Prostate gland (tissue), 2 donors: ENCODE data around the gene CCDC86. TPM values are rescaled to one million over a fixed set of nuclear protein-coding genes. Genes with fewer than 3 reads are reported as not detected.

Source experiments
- DNase-seq: peaks from one replicate; pipeline ENCODE4 v3.0.0-alpha.2; 2019; ENCODE audit warnings: low spot score
- H3K27ac ChIP-seq, 2 donors: fragments of 200-600 bp; sonication (generic); 2 replicates each; pipeline ENCODE4 v1.5.1; 2017 to 2019
- H3K27me3 ChIP-seq: fragments of 200-600 bp; sonication (generic); replicated peaks from 2 replicates; pipeline ENCODE4 v1.5.1; 2019; ENCODE audit not compliant: insufficient read depth
- H3K36me3 ChIP-seq, 2 donors: fragments of 200-600 bp; sonication (generic); 1 replicate in 1 of 2; 2 replicates in 1 of 2; pipeline versions ENCODE4 v1.5.1 to v1.8.1; 2017 to 2019
- H3K4me1 ChIP-seq: fragments of 200-600 bp; sonication (generic); replicated peaks from 2 replicates; pipeline ENCODE4 v1.5.1; 2019
- H3K4me3 ChIP-seq, 2 donors: fragments of 200-600 bp; sonication (generic); 2 replicates each; pipeline ENCODE4 v1.5.1; 2017 to 2019
- H3K9me3 ChIP-seq: fragments of 200-600 bp; sonication (generic); 2 replicates; pipeline ENCODE4 v1.5.1; 2017
- POLR2A ChIP-seq: fragments of 450-650 bp; IDR thresholded peaks from one replicate; pipeline ENCODE4 v1.6.1; 2016; ENCODE audit warnings: antibody characterized with exemption, mild to moderate bottlenecking
- POLR2AphosphoS5 ChIP-seq: sonication (generic); formaldehyde crosslinking; IDR thresholded peaks from one replicate; pipeline ENCODE4 v1.6.1; 2017; ENCODE audit warnings: antibody characterized with exemption
- WGBS: methylation state at CpG from one replicate; pipeline ENCODE4 v1.1.5; 2018; 5-methylcytosine and 5-hydroxymethylcytosine counted together
- intact Hi-C: fragments of 100-400 bp; cut with DNase I; formaldehyde crosslinking; loops from one replicate; pipeline ENCODE4 v1.14.2; 2022
- total RNA-seq, 2 donors: library from RNA; depleted of rRNA; stranded (reverse); fragments of >200 nt; gene quantifications; one replicate each; pipeline ENCODE4 v1.1.0, GENCODE V29; 2016
- TF ChIP-seq, protein P1 (sequence below), 4 experiments: fragments of 200-600 bp in 2 of 4; fragments of 450-650 bp in 2 of 4; sonication (generic) in 2 of 4; IDR thresholded peaks; 1 replicate in 3 of 4; 2 replicates in 1 of 4; pipeline ENCODE4 v1.5.1; 2016 to 2019; ENCODE audit warnings: antibody characterized with exemption in 4 of 4, mild to moderate bottlenecking in 2 of 4, moderate library complexity in 2 of 4

Gene CCDC86
- total RNA-seq, 2 donors from 2014 or later, result 48.7 to 56.7 TPM

GRCh38 chr11:60880643-60881282 lies 38.9 kb downstream of the CCDC86 start:
- no peaks in the 10 kb centered on the region for H3K27me3 ChIP-seq
- DNase-seq, result peak; percentile 75
- no peaks in the 10 kb centered on the region for H3K4me1 ChIP-seq
- H3K36me3 ChIP-seq, result no peaks in the 10 kb centered on the region
- H3K4me3 ChIP-seq, result no peak overlapping the region
- peak overlapping the region; percentile 50 to 65 for H3K27ac ChIP-seq
- TF ChIP-seq POLR2AphosphoS5 (peak; percentile 91), POLR2A (no peak)
- TF ChIP-seq, protein P1, sequence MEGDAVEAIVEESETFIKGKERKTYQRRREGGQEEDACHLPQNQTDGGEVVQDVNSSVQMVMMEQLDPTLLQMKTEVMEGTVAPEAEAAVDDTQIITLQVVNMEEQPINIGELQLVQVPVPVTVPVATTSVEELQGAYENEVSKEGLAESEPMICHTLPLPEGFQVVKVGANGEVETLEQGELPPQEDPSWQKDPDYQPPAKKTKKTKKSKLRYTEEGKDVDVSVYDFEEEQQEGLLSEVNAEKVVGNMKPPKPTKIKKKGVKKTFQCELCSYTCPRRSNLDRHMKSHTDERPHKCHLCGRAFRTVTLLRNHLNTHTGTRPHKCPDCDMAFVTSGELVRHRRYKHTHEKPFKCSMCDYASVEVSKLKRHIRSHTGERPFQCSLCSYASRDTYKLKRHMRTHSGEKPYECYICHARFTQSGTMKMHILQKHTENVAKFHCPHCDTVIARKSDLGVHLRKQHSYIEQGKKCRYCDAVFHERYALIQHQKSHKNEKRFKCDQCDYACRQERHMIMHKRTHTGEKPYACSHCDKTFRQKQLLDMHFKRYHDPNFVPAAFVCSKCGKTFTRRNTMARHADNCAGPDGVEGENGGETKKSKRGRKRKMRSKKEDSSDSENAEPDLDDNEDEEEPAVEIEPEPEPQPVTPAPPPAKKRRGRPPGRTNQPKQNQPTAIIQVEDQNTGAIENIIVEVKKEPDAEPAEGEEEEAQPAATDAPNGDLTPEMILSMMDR (IDR thresholded peaks at IDR 0.05), result no peak
- WGBS, result 36% methylated on average over 8 of the region's 8 CpGs
- no peaks in the 10 kb centered on the region for H3K9me3 ChIP-seq
- intact Hi-C loops, result no loop called here

DNA sequence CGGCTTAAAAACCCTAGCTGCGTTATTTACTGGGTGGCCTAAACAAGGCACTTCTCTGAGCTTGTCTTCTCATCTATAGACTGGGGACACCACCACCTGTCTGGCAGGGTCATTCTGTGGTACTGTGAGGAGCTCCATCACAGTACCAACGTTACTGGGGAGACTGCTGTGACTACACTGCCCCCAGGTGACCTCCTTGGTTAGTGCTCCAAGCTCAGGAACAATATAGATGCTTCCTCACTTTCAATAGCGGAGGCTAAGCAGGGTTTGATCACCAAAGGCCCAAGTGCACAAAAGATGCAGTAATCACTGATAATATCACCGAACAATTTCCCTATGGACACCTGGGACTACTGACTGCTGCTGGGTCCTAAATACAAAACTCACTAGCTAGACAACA lies 45.6 kb downstream of the CCDC86 start:
- TF ChIP-seq, protein P1 (IDR thresholded peaks at IDR 0.05), result peak in 3 of 4 experiments; percentile 38 to 56 (median 55)
- TF ChIP-seq POLR2A, result no peak
- intact Hi-C loops, result no loop called here
- 53% methylated on average over 5 of the region's 5 CpGs for WGBS
- Histone ChIP-seq H3K27me3 (no peaks in the 10 kb centered on the region), H3K4me1 (no peaks in the 10 kb centered on the region), H3K9me3 (no peaks in the 10 kb centered on the region), H3K36me3 (no peaks in the 10 kb centered on the region), H3K27ac (no peak overlapping the region), H3K4me3 (no peak overlapping the region)
- peak; percentile 38 for DNase-seq

GRCh38 chr11:60889869-60890311 lies 48.0 kb downstream of the CCDC86 start:
- no peak overlapping the region for H3K4me3 ChIP-seq
- H3K9me3 ChIP-seq, result no peaks in the 10 kb centered on the region
- H3K27me3 ChIP-seq, result no peaks in the 10 kb centered on the region
- no peaks in the 10 kb centered on the region for H3K36me3 ChIP-seq
- no peak for DNase-seq
- TF ChIP-seq, protein P1 (IDR thresholded peaks at IDR 0.05), result no peak
- TF ChIP-seq POLR2AphosphoS5, result peak; percentile 7
- H3K4me1 ChIP-seq, result peaks cover 3% of the 10 kb centered on the region
- intact Hi-C loops, result no loop called here
- WGBS, result 49% methylated on average over 6 of the region's 6 CpGs
- no peak overlapping the region for H3K27ac ChIP-seq

DNA sequence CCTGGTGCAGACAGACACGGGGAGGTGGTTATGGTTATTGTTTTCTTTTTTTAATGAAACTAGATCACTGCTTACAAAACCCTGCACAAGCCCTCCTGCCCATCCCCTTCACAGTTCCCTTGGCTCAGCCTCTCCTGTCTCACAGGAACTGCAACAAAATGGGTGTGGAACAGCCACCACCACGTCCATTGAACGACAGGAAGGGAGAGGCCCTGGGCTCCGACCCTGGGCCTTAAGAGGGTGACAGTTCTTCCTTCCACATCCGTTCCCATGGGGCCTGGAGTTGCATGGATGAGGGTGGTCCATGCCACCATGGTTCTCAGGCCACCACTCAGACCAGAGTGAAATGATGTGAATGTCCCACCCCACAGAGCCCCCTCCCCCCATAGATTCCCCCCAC lies 48.8 kb downstream of the CCDC86 start:
- intact Hi-C loops, result no loop called here
- TF ChIP-seq, protein P1 (IDR thresholded peaks at IDR 0.05), result no peak
- no peak for TF ChIP-seq POLR2AphosphoS5
- TF ChIP-seq POLR2A, result no peak
- Histone ChIP-seq H3K36me3 (no peaks in the 10 kb centered on the region), H3K27ac (peak overlapping the region in 1 of 2 donors; percentile 32), H3K27me3 (no peaks in the 10 kb centered on the region), H3K9me3 (no peaks in the 10 kb centered on the region), H3K4me3 (no peak overlapping the region), H3K4me1 (peaks cover 3% of the 10 kb centered on the region)
- DNase-seq, result no peak
- WGBS, result 65% methylated on average over 5 of the region's 5 CpGs

- Histone ChIP-seq H3K4me1 (peaks cover 3% of the 10 kb centered on the region), H3K27ac (peak overlapping the region in 1 of 2 donors; percentile 32), H3K4me3 (no peak overlapping the region), H3K36me3 (peaks cover 0 to 3% of the 10 kb centered on the region in 2 donors), H3K27me3 (no peaks in the 10 kb centered on the region), H3K9me3 (no peaks in the 10 kb centered on the region)
- no peak for DNase-seq
- whole genome bisulfite sequencing, result 85% methylated on average over 7 of the region's 7 CpGs
- no peak for TF ChIP-seq POLR2A
- TF ChIP-seq, protein P1 (IDR thresholded peaks at IDR 0.05), result no peak
- TF ChIP-seq POLR2AphosphoS5, result no peak
- intact Hi-C loops, result no loop called here
These were observed 49.3 kb downstream of the CCDC86 start for GRCh38 chr11:60891103-60891741.
